Measurements from ENCODE around the gene CITED4.
"Not testable (repeated sequence)": the region's sequence is repeated elsewhere in the genome, so short reads cannot be mapped to it uniquely, and the experiment has no call there.

Gene CITED4

GRCh38 chr1:40862008-40862863 lies at the start of gene CITED4:
CITED4 (minus strand) TSS chr1:40862363; CDS start chr1:40862127, 236 bp downstream.
- intact Hi-C loops (cut with DNase I), result no loop called here
- peak; percentile 81 to 99 (median 94) for DNase-seq

DNA sequence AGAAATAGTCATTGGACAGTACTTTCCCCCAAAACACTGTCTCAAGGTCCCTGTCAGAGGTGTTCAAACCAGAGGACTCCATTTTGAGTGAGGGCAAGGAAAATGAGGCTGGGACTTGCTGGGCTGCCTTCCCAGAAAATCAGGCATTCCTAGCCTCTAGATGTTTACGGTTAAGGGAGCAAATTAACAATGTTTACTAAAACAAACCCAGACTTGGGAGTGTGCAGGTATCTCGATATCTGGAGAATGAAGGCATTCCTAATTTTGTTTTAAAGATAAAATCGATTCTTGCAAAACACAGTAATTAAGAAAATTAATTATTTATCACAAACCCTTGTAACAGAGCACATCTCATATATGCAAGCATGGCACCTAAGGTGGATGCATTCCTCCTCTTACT lies 48.9 kb upstream of the CITED4 start:
- intact Hi-C loops (cut with DNase I), result no loop called here
- DNase-seq, result no peak

DNA sequence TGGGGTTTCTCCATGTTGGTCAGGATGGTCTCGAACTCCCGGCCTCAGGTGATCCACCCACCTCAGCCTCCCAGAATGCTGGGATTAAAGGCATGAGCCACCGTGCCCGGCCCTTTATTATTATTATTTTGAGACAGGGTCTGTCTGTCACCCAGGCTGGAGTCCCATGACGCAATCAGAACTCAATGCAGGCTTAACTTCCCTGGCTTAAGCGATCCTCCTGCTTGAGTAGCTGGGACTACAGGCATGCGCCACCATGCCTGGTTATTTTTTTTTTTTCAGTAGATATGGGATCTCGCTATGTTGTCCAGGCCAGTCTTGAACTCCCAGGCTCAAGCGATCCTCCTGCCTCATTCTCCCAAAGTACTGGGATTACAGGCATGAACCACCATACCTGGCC lies 47.1 kb upstream of the CITED4 start:
- no peak for DNase-seq
- intact Hi-C loops (cut with DNase I), result no loop called here

- peak in 1 of 10 donors; percentile 22 for DNase-seq
- intact Hi-C loops (cut with DNase I), result no loop called here
Measured at GRCh38 chr1:40908350-40908749, 46.2 kb upstream of the CITED4 start.

DNA sequence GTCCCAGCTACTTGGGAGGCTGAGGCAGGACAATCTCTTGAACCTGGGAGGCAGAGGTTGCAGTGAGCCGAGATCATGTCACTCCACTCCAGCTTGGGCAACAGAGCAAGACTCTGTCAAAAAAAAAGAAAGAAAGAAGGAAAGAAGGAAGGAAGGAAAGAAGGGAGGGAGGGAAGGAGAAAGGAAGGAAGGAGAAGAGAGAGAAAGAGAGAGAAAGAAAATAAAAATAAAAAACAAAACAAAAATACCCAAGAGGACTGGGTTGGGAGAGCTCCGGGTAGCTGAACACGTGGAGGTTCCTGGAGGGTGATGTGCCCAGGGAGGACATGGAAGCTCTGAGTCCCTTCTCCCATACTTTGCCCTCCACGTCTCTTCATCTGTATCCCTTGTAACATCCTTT lies 45.7 kb upstream of the CITED4 start:
- DNase-seq, result peak in 1 of 10 donors; percentile 1
- intact Hi-C loops (cut with DNase I), result no loop called here

- intact Hi-C loops (cut with DNase I), result no loop called here
- peak in 1 of 10 donors; percentile 5 for DNase-seq
Measured at GRCh38 chr1:40906781-40907400, 44.7 kb upstream of the CITED4 start.

- peak in 1 of 10 donors; percentile 7 for DNase-seq
- intact Hi-C loops (cut with DNase I), result no loop called here
Measured at GRCh38 chr1:40905061-40905460, 42.9 kb upstream of the CITED4 start.

GRCh38 chr1:40903106-40903505 lies 40.9 kb upstream of the CITED4 start:
- peak in 1 of 10 donors; percentile 3 for DNase-seq
- intact Hi-C loops (cut with DNase I), result no loop called here

- DNase-seq, result peak in 2 of 10 donors; percentile 16 to 29
- intact Hi-C loops (cut with DNase I), result no loop called here
Measured at GRCh38 chr1:40901886-40902852, 40.0 kb upstream of the CITED4 start.

DNA sequence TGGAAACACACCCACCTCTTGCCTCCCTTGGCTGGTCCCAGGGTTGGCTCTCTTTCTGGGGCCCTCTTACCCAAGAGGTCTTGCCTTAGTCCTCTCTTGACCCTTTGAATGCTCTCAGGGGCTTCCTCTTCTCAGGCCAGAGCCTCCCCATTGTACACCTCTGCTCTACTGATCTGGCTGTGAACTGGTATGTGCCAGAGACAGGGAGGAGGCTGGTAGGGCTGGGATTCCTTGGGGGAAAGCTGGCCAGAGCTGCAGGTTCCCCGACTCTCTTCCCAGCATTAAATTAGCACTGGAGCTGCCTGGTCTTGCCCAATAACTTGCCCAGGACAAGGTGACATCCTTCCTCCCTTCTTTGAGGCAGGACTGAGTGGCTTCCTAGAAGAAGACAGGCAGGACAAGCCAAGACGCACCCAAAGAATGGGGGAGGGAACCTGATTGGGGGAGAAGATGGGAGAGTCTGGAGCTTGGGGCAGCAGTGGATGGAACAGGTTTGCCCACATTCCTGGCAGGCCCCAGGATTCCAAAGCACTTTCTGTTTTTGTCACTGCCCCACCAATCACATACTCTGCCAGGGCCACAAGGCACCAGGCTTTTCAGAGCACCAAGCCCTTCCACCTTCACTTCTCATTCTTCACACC lies 37.2 kb upstream of the CITED4 start:
- DNase-seq, result peak in 1 of 10 donors; percentile 11
- intact Hi-C loops (cut with DNase I), result no loop called here

- DNase-seq, result peak in 2 of 10 donors; percentile 36 to 45
- intact Hi-C loops (cut with DNase I), result no loop called here
Measured at GRCh38 chr1:40898431-40898901, 36.3 kb upstream of the CITED4 start.

GRCh38 chr1:40897513-40897912 lies 35.4 kb upstream of the CITED4 start:
- no peak for DNase-seq
- intact Hi-C loops (cut with DNase I), result no loop called here

GRCh38 chr1:40896482-40896881 lies 34.3 kb upstream of the CITED4 start:
- intact Hi-C loops (cut with DNase I), result no loop called here
- DNase-seq, result peak in 1 of 10 donors; percentile 28

- intact Hi-C loops (cut with DNase I), result no loop called here
Measured at GRCh38 chr1:40895601-40896000, 33.4 kb upstream of the CITED4 start.

GRCh38 chr1:40894858-40895257 lies 32.7 kb upstream of the CITED4 start:
- DNase-seq; intact Hi-C loops (cut with DNase I): not testable (repeated sequence)

More at GRCh38 chr1:40895601-40896000, 33.4 kb upstream of the CITED4 start:
- peak in 1 of 10 donors; percentile 4 for DNase-seq

GRCh38 chr1:40894455-40894854 lies 32.3 kb upstream of the CITED4 start:
- no peak for DNase-seq

GRCh38 chr1:40893946-40894345 lies 31.8 kb upstream of the CITED4 start:
- intact Hi-C loops (cut with DNase I), result no loop called here
- DNase-seq, result peak in 1 of 10 donors; percentile 14

More at GRCh38 chr1:40894455-40894854, 32.3 kb upstream of the CITED4 start:
- intact Hi-C loops (cut with DNase I), result no loop called here

DNA sequence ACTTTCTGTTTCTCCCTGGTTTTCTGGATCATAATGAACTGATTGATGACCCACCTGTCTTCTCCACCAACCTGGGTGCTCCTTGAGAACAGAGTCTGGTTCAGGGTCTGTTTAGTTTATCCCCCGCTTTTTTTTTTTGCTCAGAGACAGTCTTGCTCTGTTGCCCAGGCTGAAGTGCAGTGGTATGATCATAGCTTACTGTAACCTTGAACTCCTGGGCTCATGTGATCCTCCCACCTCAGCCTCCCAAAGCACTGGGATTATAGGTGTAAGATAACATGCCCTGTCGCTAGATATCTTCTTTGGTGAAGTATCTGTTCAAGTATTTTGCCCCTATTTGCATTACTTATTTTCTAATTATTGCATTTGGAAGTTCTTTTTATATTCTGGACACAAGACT lies 30.2 kb upstream of the CITED4 start:
- DNase-seq, result no peak
- intact Hi-C loops (cut with DNase I), result no loop called here

GRCh38 chr1:40890771-40891170 lies 28.6 kb upstream of the CITED4 start:
- intact Hi-C loops (cut with DNase I), result no loop called here
- DNase-seq, result no peak

DNA sequence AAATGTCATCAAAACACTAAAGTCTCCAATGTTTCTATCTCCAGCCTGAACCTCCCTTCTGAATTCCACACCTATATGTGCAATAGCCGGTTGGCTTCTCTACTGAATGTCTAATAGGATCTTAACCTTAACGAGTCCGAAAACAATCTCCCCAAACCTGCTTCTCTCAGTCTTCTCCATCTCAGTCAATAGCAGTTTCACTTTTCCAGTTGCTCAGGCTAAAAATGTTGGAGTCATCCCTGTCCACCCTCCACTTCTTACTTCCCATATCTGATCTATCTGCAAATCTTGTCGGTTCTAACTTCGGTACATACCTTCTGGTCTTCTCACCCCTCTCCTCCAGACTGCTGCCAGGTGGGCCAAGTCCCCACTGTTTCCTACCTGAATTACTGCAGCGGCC lies 25.5 kb upstream of the CITED4 start:
- intact Hi-C loops (cut with DNase I), result no loop called here

More for the DNA sequence above, 25.5 kb upstream of the CITED4 start:
- peak in 1 of 10 donors; percentile 30 for DNase-seq

Measured in posterior cingulate gyrus (tissue), 11 donors.